NCI-H460 (cell line): ENCODE results near the gene KIF21A. TPM values are rescaled to one million over a fixed set of nuclear protein-coding genes. Genes with fewer than 3 reads are reported as not detected.

ENCODE experiments used
- DNase-seq: peaks from one replicate; pipeline ENCODE4 v3.0.0-alpha.2; 2016; ENCODE audit warnings: low read depth; ENCODE audit errors: extremely low read depth
- total RNA-seq: library from RNA; depleted of rRNA; stranded (reverse); fragments of >200 nt; shearing (Covaris generic); gene quantifications from 2 replicates; pipeline ENCODE4 v1.2.3, GENCODE V29; 2014

KIF21A gene
- total RNA-seq, 1 experiment from 2014 or later = 102 TPM

DNA sequence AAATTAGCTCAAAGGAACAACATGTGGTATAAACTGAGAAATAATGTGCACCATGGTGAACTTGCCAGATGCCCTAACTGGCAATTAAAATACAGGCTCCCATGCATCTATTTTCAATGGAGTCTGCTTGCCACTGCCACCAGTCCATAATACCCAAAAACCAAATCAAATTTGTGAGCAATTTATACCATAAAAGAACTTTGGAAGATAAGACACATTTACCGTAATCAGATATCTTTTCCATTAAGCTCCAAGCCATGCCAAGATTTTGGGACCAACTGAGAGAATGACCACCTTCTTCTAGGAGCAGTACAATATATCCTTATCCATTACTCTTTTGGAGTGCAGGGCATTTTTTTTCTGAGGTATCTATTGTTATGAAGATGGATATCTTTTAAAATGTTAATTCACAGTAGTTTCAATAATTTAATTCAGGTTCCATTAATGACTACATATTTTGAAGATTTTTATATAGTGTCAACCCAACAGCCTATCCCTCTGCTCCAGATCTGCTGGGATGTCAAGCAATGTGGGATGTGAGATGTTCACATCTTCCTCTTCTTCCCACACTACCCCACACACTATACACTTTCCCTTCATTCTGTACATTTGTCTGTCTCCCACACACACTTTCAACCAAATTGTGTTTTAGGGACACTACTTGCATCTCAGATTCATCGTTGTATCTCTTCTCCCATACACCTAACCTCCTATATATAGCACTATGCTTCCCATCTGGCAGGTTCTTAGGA lies 53.3 kb downstream of the KIF21A start:
- no peak for DNase-seq

DNA sequence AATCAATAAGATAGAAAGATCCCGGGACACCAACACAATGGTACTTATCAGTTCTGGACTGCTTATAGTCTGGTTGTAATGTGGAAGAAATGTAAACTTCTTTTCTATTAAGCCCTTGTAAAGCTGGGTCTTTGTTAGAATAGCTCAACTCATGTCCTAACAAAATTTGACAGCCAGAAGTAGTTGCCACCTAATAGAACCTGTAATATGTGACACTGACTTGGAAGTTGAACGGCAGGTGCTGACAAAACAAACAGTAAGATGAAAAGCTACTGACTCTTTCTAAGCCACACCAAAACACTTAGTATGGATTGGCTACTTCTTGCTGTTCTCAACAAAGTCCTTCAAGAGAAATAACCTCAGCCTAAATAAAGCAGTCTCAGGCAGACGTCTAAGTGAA lies 56.6 kb downstream of the KIF21A start:
- no peak for DNase-seq

- no peak for DNase-seq
These were observed 59.8 kb downstream of the KIF21A start for GRCh38 chr12:39383114-39383513.

GRCh38 chr12:39380090-39380489 lies 62.8 kb downstream of the KIF21A start:
- DNase-seq = no peak

DNA sequence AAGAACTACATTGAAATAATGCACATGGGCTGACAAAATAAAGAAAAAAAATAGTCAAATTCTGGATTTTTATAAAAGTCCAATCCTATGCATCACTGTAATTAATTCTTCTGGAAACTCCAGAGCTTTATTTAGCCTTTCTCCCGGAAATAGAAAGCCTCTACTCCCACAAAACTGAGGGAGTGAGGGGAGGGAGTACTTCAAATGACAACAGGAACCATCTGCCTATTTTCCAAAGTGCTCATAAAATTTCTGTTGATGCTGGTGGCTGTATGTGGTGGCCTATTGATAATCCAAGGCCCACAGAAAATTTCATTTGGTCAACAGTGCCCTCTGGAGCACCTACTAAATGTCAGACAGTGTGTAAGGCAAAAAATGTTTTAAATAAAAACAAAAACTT lies 64.6 kb downstream of the KIF21A start:
- no peak for DNase-seq

- no peak for DNase-seq
These were observed 67.6 kb downstream of the KIF21A start for GRCh38 chr12:39375206-39375808.

DNA sequence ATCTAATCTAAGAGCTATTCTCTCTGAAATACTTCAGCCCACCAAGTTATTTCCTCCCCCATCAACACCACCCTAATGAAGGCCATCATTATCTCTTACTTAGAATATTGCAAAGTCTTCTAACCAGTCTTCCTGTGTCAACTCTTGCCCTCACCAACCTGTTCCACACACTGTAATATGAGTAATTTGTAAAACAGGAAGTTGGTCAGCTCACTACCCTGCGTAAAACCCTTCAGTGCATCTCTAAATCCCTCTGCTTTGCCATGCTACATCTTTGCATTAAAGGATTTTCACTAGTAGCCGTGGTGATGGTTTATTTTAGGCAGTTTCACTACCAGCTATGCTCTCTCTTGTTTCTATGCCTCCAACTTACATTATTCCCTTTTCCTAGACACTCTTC lies 70.0 kb downstream of the KIF21A start:
- no peak for DNase-seq

- DNase-seq = no peak
These were observed 70.6 kb downstream of the KIF21A start for GRCh38 chr12:39372204-39372925.

- DNase-seq = no peak
These were observed 73.2 kb downstream of the KIF21A start for GRCh38 chr12:39369756-39370155.

DNA sequence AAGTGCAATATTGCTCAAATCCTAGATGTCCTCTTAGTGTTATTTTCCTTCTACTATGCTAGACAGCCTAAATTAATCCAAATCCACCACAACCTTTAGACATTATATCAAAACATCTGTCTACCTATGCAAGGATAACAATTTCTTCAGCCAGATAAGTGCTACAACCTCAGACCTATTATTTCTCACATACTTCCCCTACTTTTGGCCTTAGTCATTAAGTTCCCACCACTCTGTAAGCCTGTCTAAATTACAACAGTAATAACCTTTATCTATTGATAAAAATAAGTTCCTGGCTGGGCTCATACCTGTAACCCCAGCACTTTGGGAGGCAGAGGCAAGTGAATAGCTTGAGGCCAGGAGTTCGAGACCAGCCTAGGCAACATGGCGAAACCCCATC lies 74.0 kb downstream of the KIF21A start:
- DNase-seq = no peak

DNA sequence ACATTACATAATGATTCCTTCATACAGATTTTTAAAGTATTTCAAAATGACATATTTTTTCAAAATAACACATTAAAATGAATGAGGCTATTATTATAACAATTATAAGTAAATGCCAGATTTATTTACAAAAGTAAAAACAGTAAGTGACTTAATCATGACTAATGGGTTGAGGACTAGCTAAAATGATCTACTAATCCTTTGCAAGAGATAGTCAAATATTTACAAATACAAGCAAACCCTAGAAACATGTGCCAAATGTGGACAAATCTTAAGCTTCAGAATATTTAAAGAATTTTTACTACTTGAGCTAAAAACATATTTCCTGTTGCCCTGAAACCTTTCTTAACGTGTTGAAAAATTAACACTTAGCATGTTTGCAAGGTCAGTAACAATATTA lies 74.8 kb downstream of the KIF21A start:
- DNase-seq = no peak

GRCh38 chr12:39367494-39367893 lies 75.4 kb downstream of the KIF21A start:
- DNase-seq = no peak

GRCh38 chr12:39365364-39366001 lies 77.4 kb downstream of the KIF21A start:
- no peak for DNase-seq

DNA sequence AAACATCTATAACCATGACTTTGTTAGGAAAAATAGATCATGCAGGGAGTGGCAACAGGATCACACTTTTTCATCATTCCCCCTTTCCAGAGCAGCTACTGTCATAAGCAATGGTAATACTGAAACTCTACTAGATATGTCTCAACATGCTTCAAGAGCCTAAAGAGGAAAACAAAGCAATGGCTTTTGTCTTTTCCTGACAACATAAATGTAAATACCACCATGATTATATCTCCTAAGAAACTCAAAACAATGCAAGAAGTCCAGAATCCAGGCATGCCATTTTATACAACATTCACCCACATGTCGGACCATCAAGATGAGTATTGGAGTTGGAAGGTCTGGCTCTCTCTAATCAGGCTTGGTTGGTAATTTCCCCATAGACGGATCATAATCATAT lies 78.7 kb downstream of the KIF21A start:
- no peak for DNase-seq

- DNase-seq = no peak
These were observed 83.3 kb downstream of the KIF21A start for GRCh38 chr12:39359645-39360044.

DNA sequence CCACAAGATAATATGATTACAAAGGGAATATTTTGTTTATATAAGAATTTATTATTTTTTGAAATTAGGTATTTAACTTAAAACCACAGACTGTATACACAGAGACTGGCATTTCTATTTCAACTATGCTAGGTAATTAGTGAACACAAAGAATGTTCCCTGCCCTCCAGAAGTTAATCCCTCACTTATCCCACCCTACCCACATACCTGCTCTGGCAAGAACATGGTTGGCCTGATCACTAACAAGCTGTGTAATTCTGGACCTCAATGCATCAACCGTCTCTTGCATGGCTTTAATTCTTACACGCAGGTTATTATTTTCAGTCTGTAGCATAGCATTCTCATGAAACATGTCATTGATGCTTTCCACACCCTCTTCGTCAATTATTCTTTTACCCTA lies 85.9 kb downstream of the KIF21A start:
- no peak for DNase-seq

DNA sequence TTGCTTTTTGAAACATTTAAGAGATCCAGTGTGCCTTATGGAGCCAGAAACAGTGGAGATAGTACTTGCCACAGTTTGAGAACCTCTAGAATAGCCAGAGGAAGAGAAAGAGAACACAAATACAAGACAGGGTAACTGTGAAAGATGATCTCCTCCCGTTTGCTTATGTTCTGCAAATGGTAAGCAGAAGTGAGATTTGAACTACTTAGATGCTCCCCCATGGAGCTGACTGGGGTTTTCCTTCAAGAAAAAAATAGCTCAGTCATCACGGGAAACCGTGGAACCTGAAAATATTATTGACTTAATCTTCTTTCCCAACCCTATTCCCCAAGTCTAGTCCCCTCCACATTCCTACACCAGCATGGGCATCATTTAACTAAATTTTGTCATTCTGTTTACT lies 87.1 kb downstream of the KIF21A start:
- no peak for DNase-seq

- DNase-seq = no peak
These were observed 88.0 kb downstream of the KIF21A start for GRCh38 chr12:39354955-39355354.

- no peak for DNase-seq
These were observed 90.4 kb downstream of the KIF21A start for GRCh38 chr12:39352471-39353017.

GRCh38 chr12:39351153-39351552 lies 91.8 kb downstream of the KIF21A start:
- no peak for DNase-seq

GRCh38 chr12:39348941-39349626 lies 93.8 kb downstream of the KIF21A start:
- no peak for DNase-seq
